ENCODE measurements around the gene SSTR5.

SSTR5 gene

DNA sequence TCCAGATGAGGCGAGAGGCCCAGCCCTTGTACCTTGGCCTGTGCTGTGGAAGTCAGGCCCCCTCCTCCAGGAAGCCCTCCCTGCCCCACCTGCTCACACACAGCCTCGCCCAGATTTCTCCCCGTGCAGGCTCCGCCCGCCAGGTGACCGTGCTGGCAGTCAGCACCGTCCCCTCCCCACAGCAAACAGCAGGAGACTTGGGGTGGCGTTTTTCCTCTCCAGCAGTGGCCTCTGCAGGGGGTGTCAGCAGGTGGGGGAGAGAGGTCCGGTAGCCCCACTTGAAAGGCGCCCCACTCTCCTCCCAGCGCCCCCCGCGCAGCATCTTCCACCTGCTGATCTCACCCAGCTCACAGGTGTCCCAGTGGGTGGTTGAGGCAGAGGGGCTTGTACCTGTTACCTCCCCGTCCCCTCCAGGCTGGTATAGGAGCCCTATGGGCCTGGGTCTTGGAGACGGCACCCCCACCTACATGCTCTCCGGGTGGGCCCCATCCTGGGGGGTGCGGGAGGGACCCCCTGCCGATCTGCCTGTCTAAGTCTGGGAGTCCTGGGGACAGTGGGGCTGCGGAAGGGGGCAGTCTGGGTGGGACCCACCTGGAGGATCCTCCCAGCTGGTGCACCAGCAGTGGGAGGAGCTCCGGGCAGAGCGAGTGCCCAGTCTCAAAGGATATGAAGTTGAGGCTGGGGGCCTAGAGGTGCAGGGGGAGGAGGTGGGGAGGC lies 27.7 kb downstream of the SSTR5 start:
- H3K4me3 ChIP-seq (ENCODE audit: low read depth in 1 of 2, low read length in 1 of 2) = no peak overlapping the region
- TF ChIP-seq, protein P1, sequence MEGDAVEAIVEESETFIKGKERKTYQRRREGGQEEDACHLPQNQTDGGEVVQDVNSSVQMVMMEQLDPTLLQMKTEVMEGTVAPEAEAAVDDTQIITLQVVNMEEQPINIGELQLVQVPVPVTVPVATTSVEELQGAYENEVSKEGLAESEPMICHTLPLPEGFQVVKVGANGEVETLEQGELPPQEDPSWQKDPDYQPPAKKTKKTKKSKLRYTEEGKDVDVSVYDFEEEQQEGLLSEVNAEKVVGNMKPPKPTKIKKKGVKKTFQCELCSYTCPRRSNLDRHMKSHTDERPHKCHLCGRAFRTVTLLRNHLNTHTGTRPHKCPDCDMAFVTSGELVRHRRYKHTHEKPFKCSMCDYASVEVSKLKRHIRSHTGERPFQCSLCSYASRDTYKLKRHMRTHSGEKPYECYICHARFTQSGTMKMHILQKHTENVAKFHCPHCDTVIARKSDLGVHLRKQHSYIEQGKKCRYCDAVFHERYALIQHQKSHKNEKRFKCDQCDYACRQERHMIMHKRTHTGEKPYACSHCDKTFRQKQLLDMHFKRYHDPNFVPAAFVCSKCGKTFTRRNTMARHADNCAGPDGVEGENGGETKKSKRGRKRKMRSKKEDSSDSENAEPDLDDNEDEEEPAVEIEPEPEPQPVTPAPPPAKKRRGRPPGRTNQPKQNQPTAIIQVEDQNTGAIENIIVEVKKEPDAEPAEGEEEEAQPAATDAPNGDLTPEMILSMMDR (IDR thresholded peaks at IDR 0.05) = no peak
- no peaks in the 10 kb centered on the region for H3K9me3 ChIP-seq
- H3K4me1 ChIP-seq (ENCODE audit: control insufficient read depth in 1 of 2, insufficient read depth in 1 of 2, low read depth in 1 of 2, low read length in 1 of 2) = peaks cover 0 to 4% of the 10 kb centered on the region in 2 experiments
- H3K27ac ChIP-seq = no peak overlapping the region
- no peaks in the 10 kb centered on the region for H3K36me3 ChIP-seq
- peaks cover 81% of the 10 kb centered on the region for H3K27me3 ChIP-seq

DNA sequence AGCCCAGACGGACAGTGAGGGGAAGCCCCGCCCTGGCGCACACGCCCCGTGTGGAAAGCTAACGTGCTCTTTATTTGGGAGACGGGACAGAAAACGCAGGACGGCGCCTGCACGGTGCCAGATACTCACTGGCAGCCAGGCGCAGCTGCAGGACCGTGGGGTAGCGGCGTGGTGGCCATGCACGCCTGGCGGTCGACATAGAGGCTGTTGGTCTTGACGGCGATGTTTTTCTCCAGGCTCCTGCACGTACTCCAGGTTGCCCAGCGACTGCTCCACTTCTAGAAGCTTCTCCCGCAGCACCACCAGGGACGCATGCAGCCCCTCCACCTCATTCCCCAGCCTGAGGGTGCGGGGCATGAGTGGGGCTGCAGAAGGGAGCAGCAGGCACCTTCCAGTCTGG lies 28.6 kb downstream of the SSTR5 start:
- Histone ChIP-seq H3K9me3 (no peaks in the 10 kb centered on the region), H3K27me3 (peaks cover 85% of the 10 kb centered on the region), H3K36me3 (no peaks in the 10 kb centered on the region), H3K27ac (no peak overlapping the region), H3K4me1 (ENCODE audit: control insufficient read depth in 1 of 2, insufficient read depth in 1 of 2, low read depth in 1 of 2, low read length in 1 of 2) (peaks cover 0 to 4% of the 10 kb centered on the region in 2 experiments), H3K4me3 (ENCODE audit: low read depth in 1 of 2, low read length in 1 of 2) (no peak overlapping the region)
- TF ChIP-seq, protein P1 (IDR thresholded peaks at IDR 0.05) = no peak

DNA sequence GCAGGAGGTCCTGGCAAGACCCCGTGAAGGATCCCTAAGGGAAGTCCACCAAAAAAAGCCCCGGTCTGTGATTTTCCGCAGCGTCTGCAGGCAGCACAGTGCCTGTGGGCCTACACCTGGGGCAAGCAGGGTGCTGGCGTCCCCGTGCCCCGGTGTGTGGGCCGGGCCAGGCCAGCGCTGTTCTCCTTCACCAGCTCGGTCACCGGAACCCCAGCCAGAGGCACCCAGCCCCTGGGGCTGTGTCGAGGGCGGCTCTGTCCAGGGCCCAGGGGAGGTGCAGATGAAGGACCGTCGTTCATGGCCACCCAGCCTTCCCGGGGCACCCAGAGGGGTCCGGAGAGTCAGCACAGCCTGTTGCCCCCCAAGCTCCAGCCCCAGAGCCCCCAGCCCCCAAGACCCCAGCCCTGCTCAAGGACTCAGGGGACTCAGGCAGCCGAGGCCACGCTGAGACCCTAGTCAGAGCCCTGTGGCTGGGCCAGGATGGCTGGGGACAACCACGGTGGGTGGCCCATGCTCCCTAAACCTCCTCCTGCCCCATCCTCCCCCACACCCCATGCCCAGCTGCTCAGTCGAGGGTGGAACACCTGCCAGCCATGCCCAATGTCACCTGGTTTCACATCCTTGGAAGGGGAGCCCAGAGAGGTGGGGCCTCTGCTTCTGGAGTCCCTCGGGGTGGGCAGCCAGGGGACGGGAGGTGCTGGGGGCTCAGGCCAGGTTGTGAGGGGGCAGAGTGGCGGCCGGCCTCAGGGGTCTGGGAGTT lies 29.2 kb downstream of the SSTR5 start:
- H3K9me3 ChIP-seq = no peaks in the 10 kb centered on the region
- H3K27ac ChIP-seq = no peak overlapping the region
- peaks cover 0 to 4% of the 10 kb centered on the region in 2 experiments for H3K4me1 ChIP-seq (ENCODE audit: control insufficient read depth in 1 of 2, insufficient read depth in 1 of 2, low read depth in 1 of 2, low read length in 1 of 2)
- H3K27me3 ChIP-seq = peaks cover 86% of the 10 kb centered on the region
- H3K36me3 ChIP-seq = no peaks in the 10 kb centered on the region
- TF ChIP-seq, protein P1 (IDR thresholded peaks at IDR 0.05) = no peak
- H3K4me3 ChIP-seq (ENCODE audit: low read depth in 1 of 2, low read length in 1 of 2) = no peak overlapping the region

DNA sequence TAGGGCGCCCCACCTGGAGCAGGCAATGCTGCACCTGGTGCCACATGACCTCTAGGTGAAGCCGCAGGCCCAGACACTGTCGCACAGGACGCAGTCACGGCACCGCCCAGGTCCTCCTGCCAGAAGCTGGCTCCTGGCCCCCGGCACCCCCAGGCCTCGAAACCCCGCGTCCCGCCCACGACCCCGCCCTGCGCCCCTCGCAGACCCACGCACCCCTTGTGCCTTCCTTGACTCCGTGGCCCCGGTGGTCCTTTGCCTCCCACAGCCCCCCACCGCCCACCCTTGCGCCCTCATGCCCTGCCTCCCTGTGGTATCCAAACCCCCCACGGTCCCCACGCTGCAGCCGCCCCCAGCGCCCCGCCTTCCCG lies 29.8 kb downstream of the SSTR5 start:
- Histone ChIP-seq H3K9me3 (no peaks in the 10 kb centered on the region), H3K4me3 (ENCODE audit: low read depth in 1 of 2, low read length in 1 of 2) (no peak overlapping the region), H3K27me3 (peaks cover 83% of the 10 kb centered on the region), H3K4me1 (ENCODE audit: control insufficient read depth in 1 of 2, insufficient read depth in 1 of 2, low read depth in 1 of 2, low read length in 1 of 2) (peaks cover 0 to 4% of the 10 kb centered on the region in 2 experiments), H3K27ac (no peak overlapping the region), H3K36me3 (no peaks in the 10 kb centered on the region)
- TF ChIP-seq, protein P1 (IDR thresholded peaks at IDR 0.05) = no peak

DNA sequence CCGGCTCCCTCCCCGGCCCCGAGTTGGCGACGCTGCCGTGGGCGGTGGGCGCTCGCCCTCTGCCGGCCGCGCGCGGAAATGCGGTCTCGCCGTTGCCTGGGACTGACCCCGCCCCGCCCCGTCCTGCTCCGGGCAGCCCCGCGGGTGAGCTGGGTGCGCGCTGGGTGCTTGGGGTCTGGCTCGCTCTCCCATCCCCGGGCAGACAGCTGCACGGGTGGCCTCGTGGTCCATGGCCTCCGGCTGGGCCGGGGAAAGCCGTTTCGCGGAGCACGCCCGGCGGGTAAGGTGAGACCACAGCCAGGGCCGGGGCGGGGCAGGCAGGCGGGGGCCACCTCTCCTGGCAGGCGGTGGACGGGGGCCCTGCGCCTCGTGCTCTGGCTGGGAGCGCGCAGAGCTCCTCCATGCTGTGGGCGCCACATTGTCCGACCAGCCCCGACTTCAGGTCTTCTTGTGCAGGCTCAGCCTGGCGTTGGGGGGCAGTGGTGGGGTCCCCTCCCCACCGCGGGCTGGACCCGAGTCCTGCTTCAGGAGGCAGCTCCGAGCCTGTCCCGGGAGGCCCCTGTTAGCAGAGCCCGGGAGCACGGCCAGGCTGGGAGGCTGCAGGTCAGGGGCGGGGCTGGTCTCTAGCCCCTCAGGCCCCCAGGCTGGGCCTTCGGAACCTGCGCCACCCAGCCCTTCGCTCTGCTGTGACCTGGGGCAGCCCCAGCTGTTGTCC lies 30.5 kb downstream of the SSTR5 start:
- Histone ChIP-seq H3K4me3 (ENCODE audit: low read depth in 1 of 2, low read length in 1 of 2) (no peak overlapping the region), H3K4me1 (ENCODE audit: control insufficient read depth in 1 of 2, insufficient read depth in 1 of 2, low read depth in 1 of 2, low read length in 1 of 2) (peaks cover 0 to 4% of the 10 kb centered on the region in 2 experiments), H3K36me3 (no peaks in the 10 kb centered on the region), H3K27me3 (peaks cover 86% of the 10 kb centered on the region), H3K27ac (no peak overlapping the region), H3K9me3 (no peaks in the 10 kb centered on the region)
- TF ChIP-seq, protein P1 (IDR thresholded peaks at IDR 0.05) = peak; percentile 56
